ENCODE measurements around the gene LGR6.

DNA sequence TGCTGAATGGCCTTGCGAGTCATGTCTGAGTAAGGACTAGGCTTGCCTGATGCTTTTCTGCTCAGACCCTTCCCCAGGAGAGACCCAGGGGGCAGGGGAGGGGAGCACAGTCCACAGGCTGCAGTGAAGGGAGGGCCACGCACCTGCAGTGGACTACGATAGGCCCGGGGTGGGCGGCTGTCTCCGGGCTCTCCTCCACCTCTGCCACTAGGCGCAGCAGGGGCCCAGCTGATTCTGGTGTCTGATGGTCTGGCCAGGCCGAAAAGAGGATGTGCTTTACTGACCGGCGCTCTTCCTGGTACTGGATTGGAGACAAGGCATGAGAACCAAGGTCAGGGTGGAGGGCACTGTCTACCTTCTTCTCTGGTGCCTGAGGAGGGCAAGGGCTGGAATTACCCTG is 41.2 kb upstream of the LGR6 start:
- TF ChIP-seq CTCF (conservative IDR thresholded peaks at IDR 0.05; ENCODE audit: low read depth, low read length) = no peak
- no peak for TF ChIP-seq EZH2phosphoT487 (IDR thresholded peaks at IDR 0.05; ENCODE audit: borderline replicate concordance, low read length)
- no peak for TF ChIP-seq EZH2 (IDR thresholded peaks at IDR 0.05; ENCODE audit: low read length, unreplicated experiment)

All from PC-3 (cell line).